ENCODE results near the gene IFITM1. TPM values are rescaled to one million over a fixed set of nuclear protein-coding genes. Genes with fewer than 3 reads are reported as not detected.
A peak's percentile ranks its signal among the peaks of the same experiment; 100 is the strongest.
"Not testable (repeated sequence)": the region's sequence is repeated elsewhere in the genome, so short reads cannot be mapped to it uniquely, and the experiment has no call there.

Gene IFITM1
- total and polyA plus RNA-seq, 2 of the 13 experiments (the other 11 are each of a cell fraction or from before 2014, with no cell fraction given), result 0.38 to 11.1 TPM

DNA sequence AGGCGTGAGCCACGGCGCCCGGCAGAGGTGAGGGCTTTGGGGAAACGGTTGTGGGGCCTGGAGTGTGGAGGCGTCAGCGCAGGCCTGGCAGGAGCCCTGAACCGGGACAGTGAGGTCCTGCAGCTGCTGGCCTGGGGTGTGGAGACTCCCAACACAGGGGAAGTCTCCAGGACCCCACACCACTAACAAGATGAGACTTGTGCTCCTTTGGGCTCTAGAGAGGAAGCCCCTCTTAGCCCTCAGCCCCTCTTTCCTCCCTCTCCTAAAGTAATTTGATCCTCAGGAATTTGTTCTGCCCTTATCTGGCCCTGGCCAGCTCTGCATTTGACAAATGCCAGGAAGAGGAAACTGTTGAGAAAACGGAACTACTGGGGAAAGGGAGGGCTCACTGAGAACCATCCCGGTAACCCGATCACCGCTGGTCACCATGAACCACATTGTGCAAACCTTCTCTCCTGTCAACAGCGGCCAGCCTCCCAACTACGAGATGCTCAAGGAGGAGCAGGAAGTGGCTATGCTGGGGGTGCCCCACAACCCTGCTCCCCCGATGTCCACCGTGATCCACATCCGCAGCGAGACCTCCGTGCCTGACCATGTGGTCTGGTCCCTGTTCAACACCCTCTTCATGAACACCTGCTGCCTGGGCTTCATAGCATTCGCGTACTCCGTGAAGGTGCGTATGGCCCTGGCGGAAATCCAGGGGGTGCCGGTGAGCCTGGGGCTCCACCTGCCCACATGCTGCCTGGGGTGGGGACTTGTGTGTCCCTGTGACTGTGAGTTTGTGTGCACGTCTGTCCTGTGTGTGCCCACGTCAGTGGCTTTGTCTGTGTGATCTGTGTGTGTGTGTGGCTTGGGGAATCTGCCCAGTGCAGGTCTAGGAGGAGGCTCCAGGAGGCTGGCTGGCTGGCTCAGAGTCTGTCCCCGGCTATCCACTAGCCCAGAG lies 5.8 kb upstream of the IFITM1 start, which contains the start of gene IFITM2 (continued):
- TF ChIP-seq FOXA1 (IDR thresholded peaks at IDR 0.05), result not testable (repeated sequence)
- TF ChIP-seq FOXA1 (CRISPR knock-in tag; IDR thresholded peaks at IDR 0.05) (peak; percentile 59; the same call in 1 of the 2 replicates), GATAD1 (CRISPR knock-in tag; IDR thresholded peaks at IDR 0.05) (peak; percentile 30; the same call in 1 of the 2 replicates), SMC3 (IDR thresholded peaks at IDR 0.05; ENCODE audit: low read length) (peak; percentile 16; the same call in 1 of the 2 replicates), TBX2 (CRISPR knock-in tag; IDR thresholded peaks at IDR 0.05; ENCODE audit: borderline replicate concordance) (0 out of 2 replicates have a peak, but pooled peaks have one; percentile 28), THAP11 (CRISPR knock-in tag; IDR thresholded peaks at IDR 0.05) (peak; percentile 40; the same call in 1 of the 2 replicates), ARID4A (CRISPR knock-in tag; IDR thresholded peaks at IDR 0.05; ENCODE audit: borderline replicate concordance) (peak; percentile 55; the same call in 1 of the 2 replicates), MED1 (CRISPR knock-in tag; IDR thresholded peaks at IDR 0.05) (peak; percentile 52; the same call in 1 of the 2 replicates), ZNF687 (CRISPR knock-in tag; IDR thresholded peaks at IDR 0.05) (peak; percentile 70), HOXA3 (CRISPR knock-in tag; IDR thresholded peaks at IDR 0.05) (peak; percentile 15; the same call in 1 of the 2 replicates), PHF21A (CRISPR knock-in tag; IDR thresholded peaks at IDR 0.05) (0 out of 2 replicates have a peak, but pooled peaks have one; percentile 24), TAF1 (CRISPR knock-in tag; IDR thresholded peaks at IDR 0.05) (peak; percentile 40; the same call in 1 of the 2 replicates), CEBPG (CRISPR knock-in tag; IDR thresholded peaks at IDR 0.05) (peak; percentile 56; the same call in 1 of the 2 replicates), PAXIP1 (CRISPR knock-in tag; conservative IDR thresholded peaks at IDR 0.05) (0 out of 2 replicates have a peak, but pooled peaks have one; percentile 15), GABPA (IDR thresholded peaks at IDR 0.05; ENCODE audit: low read depth, low read length) (peak; percentile 24; the same call in 1 of the 2 replicates), GABPA (CRISPR knock-in tag; IDR thresholded peaks at IDR 0.05; ENCODE audit: low read depth) (peak; percentile 70), RXRB (CRISPR knock-in tag; IDR thresholded peaks at IDR 0.05; ENCODE audit: borderline replicate concordance) (peak; percentile 45; the same call in 1 of the 2 replicates)
